Mesenchymal stem cell (in vitro differentiated cells and primary cell): ENCODE measurements around the gene DCPS.
"Not testable (repeated sequence)": the region's sequence is repeated elsewhere in the genome, so short reads cannot be mapped to it uniquely, and the experiment has no call there.

Experiments used
- DNase-seq: peaks from one replicate; pipeline ENCODE4 v3.0.0-alpha.2; 2013
- H2AFZ ChIP-seq: one replicate; pipeline ENCODE4 v1.6.1; 2013; ENCODE audit warnings: low read depth, mild to moderate bottlenecking, control low read depth, inconsistent platforms, low read length, moderate library complexity
- H2AK5ac ChIP-seq: 2 replicates; pipeline ENCODE4 v1.6.1; 2013; ENCODE audit warnings: low read length, moderate library complexity, mild to moderate bottlenecking, inconsistent platforms; ENCODE audit not compliant: severe bottlenecking
- H2BK120ac ChIP-seq: one replicate; pipeline ENCODE4 v1.6.1; 2013; ENCODE audit warnings: low read depth, mild to moderate bottlenecking, inconsistent platforms, low read length, moderate library complexity
- H2BK12ac ChIP-seq, 2 experiments: one replicate each; pipeline ENCODE4 v1.6.1; 2013; ENCODE audit warnings: inconsistent platforms in 2 of 2, low read length in 2 of 2, mild to moderate bottlenecking in 2 of 2, moderate library complexity in 2 of 2, control low read depth in 1 of 2
- H2BK15ac ChIP-seq: one replicate; pipeline ENCODE4 v1.6.1; 2013; ENCODE audit warnings: mild to moderate bottlenecking, low read depth, inconsistent platforms; ENCODE audit not compliant: poor library complexity, severe bottlenecking
- H2BK5ac ChIP-seq: 2 replicates; pipeline ENCODE4 v1.6.1; 2013; ENCODE audit warnings: low read depth, mild to moderate bottlenecking, low read length, control low read depth, inconsistent platforms; ENCODE audit not compliant: poor library complexity, severe bottlenecking
- H3K14ac ChIP-seq, 2 experiments: one replicate each; pipeline ENCODE4 v1.6.1; 2013; ENCODE audit warnings: inconsistent platforms in 2 of 2, low read length in 2 of 2, control low read depth in 1 of 2, mild to moderate bottlenecking in 1 of 2, moderate library complexity in 1 of 2
- H3K18ac ChIP-seq, 2 experiments: one replicate each; pipeline ENCODE4 v1.6.1; 2013; ENCODE audit warnings: inconsistent platforms in 2 of 2, low read length in 2 of 2, control low read depth in 1 of 2, low read depth in 1 of 2, mild to moderate bottlenecking in 1 of 2
- H3K23ac ChIP-seq, 2 experiments: one replicate each; pipeline ENCODE4 v1.6.1; 2013; ENCODE audit warnings: inconsistent platforms in 2 of 2, low read length in 2 of 2, mild to moderate bottlenecking in 2 of 2, moderate library complexity in 2 of 2, control low read depth in 1 of 2
- H3K27ac ChIP-seq: 2 replicates; pipeline ENCODE4 v1.5.1; 2013; ENCODE audit warnings: mild to moderate bottlenecking, moderate library complexity, low read length, control low read depth, inconsistent platforms; ENCODE audit not compliant: poor library complexity, severe bottlenecking
- H3K27me3 ChIP-seq, 2 experiments: 2 replicates each; pipeline versions ENCODE4 v1.6.1 to v1.7.0; 2013; ENCODE audit warnings: low read length in 2 of 2, mild to moderate bottlenecking in 2 of 2, moderate library complexity in 2 of 2, control low read depth in 1 of 2, inconsistent platforms in 1 of 2; ENCODE audit not compliant: control insufficient read depth in 1 of 2, insufficient read depth in 1 of 2
- H3K36me3 ChIP-seq, 2 experiments: 2 replicates each; pipeline versions ENCODE4 v1.6.1 to v1.7.0; 2013; ENCODE audit warnings: low read length in 2 of 2, control low read depth in 1 of 2, inconsistent platforms in 1 of 2, low read depth in 1 of 2, mild to moderate bottlenecking in 1 of 2; ENCODE audit not compliant: insufficient read depth in 2 of 2, control insufficient read depth in 1 of 2
- H3K4ac ChIP-seq, 2 experiments: one replicate each; pipeline ENCODE4 v1.6.1; 2013; ENCODE audit warnings: inconsistent platforms in 2 of 2, low read length in 2 of 2, mild to moderate bottlenecking in 2 of 2, moderate library complexity in 2 of 2, control low read depth in 1 of 2, low read depth in 1 of 2
- H3K4me1 ChIP-seq: 2 replicates; pipeline ENCODE4 v1.6.1; 2013; ENCODE audit warnings: low read depth, low read length, control low read depth; ENCODE audit not compliant: control insufficient read depth, insufficient read depth
- H3K4me2 ChIP-seq: 2 replicates; pipeline ENCODE4 v1.6.1; 2013; ENCODE audit warnings: low read length, mild to moderate bottlenecking, inconsistent platforms; ENCODE audit not compliant: poor library complexity, severe bottlenecking
- H3K4me3 ChIP-seq, 2 experiments: 2 replicates each; pipeline versions ENCODE4 v1.5.1 to v1.7.0; 2013; ENCODE audit warnings: low read length in 2 of 2, mild to moderate bottlenecking in 2 of 2, control low read depth in 1 of 2, low read depth in 1 of 2; ENCODE audit not compliant: insufficient read depth in 1 of 2
- H3K79me1 ChIP-seq: replicated peaks from 2 replicates; pipeline ENCODE4 v1.6.1; 2013; ENCODE audit warnings: mild to moderate bottlenecking, control low read depth, low read length, inconsistent platforms; ENCODE audit not compliant: poor library complexity, severe bottlenecking
- H3K9ac ChIP-seq: 2 replicates; pipeline ENCODE4 v1.7.0; 2013; ENCODE audit warnings: mild to moderate bottlenecking, low read length, moderate library complexity
- H3K9me3 ChIP-seq: 2 replicates; pipeline ENCODE4 v1.7.0; 2013; ENCODE audit warnings: mild to moderate bottlenecking, low read length; ENCODE audit not compliant: control insufficient read depth
- H4K8ac ChIP-seq: one replicate; pipeline ENCODE4 v1.6.1; 2013; ENCODE audit warnings: inconsistent platforms, mild to moderate bottlenecking, low read length, moderate library complexity
- H4K91ac ChIP-seq: one replicate; pipeline ENCODE4 v1.6.1; 2013; ENCODE audit warnings: mild to moderate bottlenecking, low read length, inconsistent platforms
- WGBS: methylation state at CpG from one replicate; pipeline ENCODE4 v1.1.7; 2013; ENCODE audit warnings: mixed read lengths; 5-methylcytosine and 5-hydroxymethylcytosine counted together

Gene DCPS

DNA sequence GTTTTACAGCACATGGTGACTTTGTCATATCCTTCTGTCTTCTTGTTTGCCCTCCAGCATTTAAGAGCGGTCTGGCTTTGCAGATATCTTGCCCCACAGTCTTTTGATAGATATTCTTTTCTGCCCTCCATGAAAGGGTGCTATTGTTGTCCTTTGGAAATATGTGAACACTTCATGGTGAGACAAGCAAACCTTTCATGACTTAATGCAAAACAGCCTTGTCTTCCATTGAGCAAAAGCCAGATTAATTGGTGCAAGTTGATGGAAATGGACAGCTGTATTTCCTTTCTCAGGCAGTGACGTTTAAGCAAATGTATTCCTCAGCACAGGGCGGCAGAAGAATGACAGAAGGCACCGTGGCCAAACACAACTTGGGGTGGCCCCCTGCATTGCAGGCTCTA lies 4.4 kb downstream of the DCPS start:
- H3K4me3 ChIP-seq = no peak overlapping the region
- H3K4me1 ChIP-seq = peaks cover 7% of the 10 kb centered on the region
- no peak overlapping the region for H4K8ac ChIP-seq
- H2BK12ac ChIP-seq = no peak overlapping the region
- no peak overlapping the region for H2AFZ ChIP-seq
- no peak overlapping the region for H3K27ac ChIP-seq
- H2BK5ac ChIP-seq = no peak overlapping the region
- no peak overlapping the region for H2BK15ac ChIP-seq
- H3K79me1 ChIP-seq = peaks cover 20% of the 10 kb centered on the region
- no peak for DNase-seq
- peaks cover 6 to 13% of the 10 kb centered on the region in 2 experiments for H3K36me3 ChIP-seq
- no peak overlapping the region for H3K4ac ChIP-seq
- WGBS = 81% methylated on average over 3 of the region's 4 CpGs
- H2AK5ac ChIP-seq = no peak overlapping the region
- no peak overlapping the region for H3K14ac ChIP-seq
- no peak overlapping the region for H4K91ac ChIP-seq
- H3K18ac ChIP-seq = no peak overlapping the region
- no peak overlapping the region for H3K23ac ChIP-seq
- H3K9me3 ChIP-seq = no peaks in the 10 kb centered on the region
- no peaks in the 10 kb centered on the region for H3K27me3 ChIP-seq
- H2BK120ac ChIP-seq = no peak overlapping the region
- H3K9ac ChIP-seq = no peak overlapping the region
- no peak overlapping the region for H3K4me2 ChIP-seq

DNA sequence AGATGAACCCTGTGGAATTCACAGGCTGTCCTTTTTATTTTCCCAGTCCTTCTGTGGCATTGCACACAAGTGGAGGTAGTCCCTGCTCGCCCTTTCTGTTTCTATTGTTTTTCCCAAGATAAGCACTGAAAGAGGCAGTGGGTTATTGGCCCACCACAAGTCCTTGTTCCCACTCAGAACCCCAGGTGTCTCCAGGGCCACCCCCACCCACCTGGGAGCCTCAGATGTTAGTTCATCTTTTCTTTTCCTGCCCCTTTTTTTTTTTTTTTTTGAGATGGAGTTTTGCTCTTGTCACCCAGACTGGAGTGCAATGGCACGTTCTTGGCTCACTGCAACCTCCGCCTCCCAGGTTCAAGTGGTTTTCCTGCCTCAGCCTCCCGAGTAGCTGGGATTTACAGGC lies 4.9 kb downstream of the DCPS start:
- peaks cover 6 to 13% of the 10 kb centered on the region in 2 experiments for H3K36me3 ChIP-seq
- not testable (repeated sequence) for H2AFZ ChIP-seq, DNase-seq, H2BK120ac ChIP-seq, H3K4me2 ChIP-seq, H3K9me3 ChIP-seq, H4K8ac ChIP-seq, H2BK12ac ChIP-seq, H3K4me1 ChIP-seq, H2AK5ac ChIP-seq, H3K23ac ChIP-seq, H2BK15ac ChIP-seq, H3K14ac ChIP-seq, H3K27me3 ChIP-seq, H2BK5ac ChIP-seq, H3K4ac ChIP-seq, H3K4me3 ChIP-seq, H3K9ac ChIP-seq, H3K27ac ChIP-seq, H4K91ac ChIP-seq, H3K18ac ChIP-seq
- peaks cover 20% of the 10 kb centered on the region for H3K79me1 ChIP-seq
- 90% methylated on average over 4 of the region's 4 CpGs for WGBS

DNA sequence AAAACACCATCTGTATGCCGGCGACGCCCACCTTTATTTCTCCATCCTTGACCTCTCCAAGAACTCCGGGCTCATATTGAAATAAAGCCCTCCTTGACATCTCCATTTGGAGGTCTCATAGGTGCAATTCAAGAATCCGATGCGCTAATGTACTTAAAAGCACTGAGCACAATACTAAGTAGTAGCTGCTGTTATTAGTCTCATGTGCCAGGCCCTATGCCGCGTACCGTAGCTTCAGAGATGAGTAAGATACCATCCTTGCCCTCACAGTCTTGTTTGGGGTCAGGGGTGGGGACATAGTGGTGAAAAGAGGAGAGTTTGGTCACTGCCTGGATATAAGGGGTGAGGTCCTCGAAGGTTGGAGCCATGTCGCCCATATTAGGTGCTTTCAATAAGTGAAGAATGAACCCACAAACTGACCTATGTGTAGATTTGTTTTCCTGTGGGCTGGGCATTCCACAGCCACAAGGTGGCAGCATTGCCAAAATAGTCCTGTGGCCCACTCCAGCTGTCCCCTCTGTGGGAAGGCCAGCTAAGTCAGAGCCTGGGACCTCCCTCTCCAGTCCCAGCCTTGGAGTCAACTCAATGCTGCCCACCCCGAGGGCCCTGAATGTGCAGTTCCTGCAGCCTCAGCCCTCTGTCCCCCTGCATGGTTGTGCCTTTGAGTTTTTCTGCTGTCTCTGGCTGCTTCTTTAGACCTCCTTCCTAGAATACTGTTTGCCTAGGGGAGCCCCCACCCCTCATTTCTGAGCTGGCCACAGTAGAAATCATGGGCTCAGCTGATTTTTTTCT lies 6.5 kb downstream of the DCPS start:
- H2BK15ac ChIP-seq = no peak overlapping the region
- H4K8ac ChIP-seq = peak overlapping the region; percentile 29
- no peak overlapping the region for H3K9ac ChIP-seq
- H3K36me3 ChIP-seq = peaks cover 6 to 16% of the 10 kb centered on the region in 2 experiments
- H3K4me3 ChIP-seq = no peak overlapping the region
- no peaks in the 10 kb centered on the region for H3K9me3 ChIP-seq
- H3K27ac ChIP-seq = no peak overlapping the region
- no peak overlapping the region for H3K4me2 ChIP-seq
- H2AK5ac ChIP-seq = no peak overlapping the region
- 65% methylated on average over 12 of the region's 12 CpGs for WGBS
- H3K4ac ChIP-seq = no peak overlapping the region
- H3K18ac ChIP-seq = no peak overlapping the region
- peak overlapping the region in 1 of 2 experiments; percentile 76 for H2BK12ac ChIP-seq
- H3K4me1 ChIP-seq = peaks cover 4% of the 10 kb centered on the region
- peaks cover 18% of the 10 kb centered on the region for H3K79me1 ChIP-seq
- no peak overlapping the region for H3K14ac ChIP-seq
- no peaks in the 10 kb centered on the region for H3K27me3 ChIP-seq
- no peak overlapping the region for H2BK5ac ChIP-seq
- no peak overlapping the region for H2AFZ ChIP-seq
- H2BK120ac ChIP-seq = no peak overlapping the region
- peak overlapping the region; percentile 1 for H4K91ac ChIP-seq
- peak; percentile 80 for DNase-seq
- no peak overlapping the region for H3K23ac ChIP-seq

DNA sequence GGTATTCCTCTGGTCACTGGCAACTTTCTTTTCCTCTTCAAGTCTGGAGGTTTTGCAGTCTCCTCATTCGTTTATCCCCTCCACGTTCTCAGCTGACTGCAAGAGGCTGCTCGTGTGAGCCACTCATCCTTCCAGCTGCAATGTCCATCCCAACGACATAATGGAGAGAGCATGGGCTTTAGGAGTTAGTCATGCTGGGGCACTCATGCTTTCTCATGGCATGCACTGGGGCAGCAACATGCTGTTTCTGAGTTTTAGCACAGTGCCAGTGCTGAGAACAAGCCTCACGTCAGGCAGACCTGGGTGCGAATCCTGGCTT lies 7.1 kb downstream of the DCPS start:
- no peak overlapping the region for H3K27ac ChIP-seq
- H2BK12ac ChIP-seq = no peak overlapping the region
- no peak overlapping the region for H4K8ac ChIP-seq
- no peak overlapping the region for H2BK120ac ChIP-seq
- no peak overlapping the region for H3K14ac ChIP-seq
- H3K4ac ChIP-seq = no peak overlapping the region
- peaks cover 15% of the 10 kb centered on the region for H3K79me1 ChIP-seq
- H2BK15ac ChIP-seq = no peak overlapping the region
- peak; percentile 38 for DNase-seq
- no peak overlapping the region for H2AFZ ChIP-seq
- H3K27me3 ChIP-seq = no peaks in the 10 kb centered on the region
- WGBS = 70% methylated on average over 5 of the region's 6 CpGs
- H3K23ac ChIP-seq = no peak overlapping the region
- H3K18ac ChIP-seq = no peak overlapping the region
- H3K4me1 ChIP-seq = peaks cover 4% of the 10 kb centered on the region
- H2BK5ac ChIP-seq = no peak overlapping the region
- H3K9ac ChIP-seq = peak overlapping the region; percentile 4
- H4K91ac ChIP-seq = no peak overlapping the region
- H2AK5ac ChIP-seq = no peak overlapping the region
- peaks cover 6 to 16% of the 10 kb centered on the region in 2 experiments for H3K36me3 ChIP-seq
- H3K4me3 ChIP-seq = no peak overlapping the region
- H3K9me3 ChIP-seq = no peaks in the 10 kb centered on the region
- H3K4me2 ChIP-seq = no peak overlapping the region
